Upper lobe of left lung (tissue), 4 donors: ENCODE results near the gene OGDH.

Source experiments
- EP300 ChIP-seq, 4 donors: sonication (generic); formaldehyde crosslinking; IDR thresholded peaks; one replicate each; pipeline ENCODE4 v1.5.1; 2017; ENCODE audit warnings: antibody characterized with exemption in 4 of 4, control low read depth in 2 of 4
- POLR2A ChIP-seq, 4 donors: fragments of 450-650 bp; IDR thresholded peaks; one replicate each; pipeline ENCODE4 v1.5.1; 2016 to 2017; ENCODE audit warnings: antibody characterized with exemption in 4 of 4, mild to moderate bottlenecking in 2 of 4
- POLR2AphosphoS5 ChIP-seq, 2 donors: sonication (generic); formaldehyde crosslinking; IDR thresholded peaks; one replicate each; pipeline ENCODE4 v1.5.1; 2017; ENCODE audit warnings: antibody characterized with exemption in 2 of 2
- TF ChIP-seq, protein P1 (sequence below), 6 experiments: fragments of 450-650 bp in 4 of 6; fragments of 200-600 bp in 2 of 6; sonication (generic) in 2 of 6; IDR thresholded peaks; one replicate each; pipeline ENCODE4 v1.5.1; 2016 to 2019; ENCODE audit warnings: antibody characterized with exemption in 6 of 6

- TF ChIP-seq, protein P1, sequence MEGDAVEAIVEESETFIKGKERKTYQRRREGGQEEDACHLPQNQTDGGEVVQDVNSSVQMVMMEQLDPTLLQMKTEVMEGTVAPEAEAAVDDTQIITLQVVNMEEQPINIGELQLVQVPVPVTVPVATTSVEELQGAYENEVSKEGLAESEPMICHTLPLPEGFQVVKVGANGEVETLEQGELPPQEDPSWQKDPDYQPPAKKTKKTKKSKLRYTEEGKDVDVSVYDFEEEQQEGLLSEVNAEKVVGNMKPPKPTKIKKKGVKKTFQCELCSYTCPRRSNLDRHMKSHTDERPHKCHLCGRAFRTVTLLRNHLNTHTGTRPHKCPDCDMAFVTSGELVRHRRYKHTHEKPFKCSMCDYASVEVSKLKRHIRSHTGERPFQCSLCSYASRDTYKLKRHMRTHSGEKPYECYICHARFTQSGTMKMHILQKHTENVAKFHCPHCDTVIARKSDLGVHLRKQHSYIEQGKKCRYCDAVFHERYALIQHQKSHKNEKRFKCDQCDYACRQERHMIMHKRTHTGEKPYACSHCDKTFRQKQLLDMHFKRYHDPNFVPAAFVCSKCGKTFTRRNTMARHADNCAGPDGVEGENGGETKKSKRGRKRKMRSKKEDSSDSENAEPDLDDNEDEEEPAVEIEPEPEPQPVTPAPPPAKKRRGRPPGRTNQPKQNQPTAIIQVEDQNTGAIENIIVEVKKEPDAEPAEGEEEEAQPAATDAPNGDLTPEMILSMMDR (IDR thresholded peaks at IDR 0.05): no peak
- TF ChIP-seq POLR2AphosphoS5 (IDR thresholded peaks at IDR 0.05): no peak
- TF ChIP-seq POLR2A (IDR thresholded peaks at IDR 0.05): no peak
- TF ChIP-seq EP300 (IDR thresholded peaks at IDR 0.05): no peak
Observed at GRCh38 chr7:44666566-44666965, 60.1 kb downstream of the OGDH start.
